Activated CD8-positive, alpha-beta T cell treated with anti-CD3 and anti-CD28 coated beads for 36 hours (primary cell): Measurements from ENCODE around the gene PITPNC1. TPM values are rescaled to one million over a fixed set of nuclear protein-coding genes. Genes with fewer than 3 reads are reported as not detected.

ENCODE experiments used
- ATAC-seq: fragments of 200-7000 bp; cut with Tn5 transposase; one replicate; pipeline ENCODE4 v1.10.0; 2021; ENCODE audit warnings: mild to moderate bottlenecking, moderate library complexity
- CTCF ChIA-PET: fragments of 350-600 bp; sonication (Branson Sonifier 250); formaldehyde crosslinking; loops from one replicate; lab custom pipeline; 2021; ENCODE audit warnings: antibody characterized with exemption; lab: Charles Lee
- POLR2A ChIA-PET: fragments of 350-600 bp; sonication (Branson Sonifier 250); formaldehyde crosslinking; loops from one replicate; lab custom pipeline; 2021; ENCODE audit warnings: antibody characterized with exemption; lab: Charles Lee
- DNase-seq: peaks from one replicate; pipeline ENCODE4 v3.0.0-alpha.2; 2020
- H3K27ac Mint-ChIP-seq: one replicate; pipeline ENCODE4 v1.8.0; 2021; ENCODE audit warnings: mild to moderate bottlenecking, mixed read lengths
- H3K27me3 Mint-ChIP-seq: one replicate; pipeline ENCODE4 v1.8.0; 2021; ENCODE audit warnings: mixed read lengths
- H3K36me3 Mint-ChIP-seq: one replicate; pipeline ENCODE4 v1.8.0; 2021; ENCODE audit warnings: low read depth, mixed read lengths
- H3K4me1 Mint-ChIP-seq: one replicate; pipeline ENCODE4 v1.8.0; 2021; ENCODE audit warnings: low read depth, mixed read lengths
- H3K4me3 Mint-ChIP-seq: one replicate; pipeline ENCODE4 v1.8.0; 2021; ENCODE audit warnings: mild to moderate bottlenecking, moderate library complexity, mixed read lengths
- H3K9me3 Mint-ChIP-seq: one replicate; pipeline ENCODE4 v1.8.0; 2021; ENCODE audit warnings: mixed read lengths
- CTCF ChIP-seq: fragments of 200-600 bp; IDR thresholded peaks from one replicate; pipeline ENCODE4 v1.8.0; 2022; ENCODE audit warnings: antibody characterized with exemption, mild to moderate bottlenecking
- intact Hi-C: fragments of 100-400 bp; cut with micrococcal nuclease; formaldehyde crosslinking; loops from one replicate; pipeline ENCODE4 v1.10.0; 2022
- total RNA-seq, 2 experiments: library from RNA; stranded (reverse); gene quantifications; one replicate each; pipeline ENCODE4 v1.2.3, GENCODE V29; 2021

PITPNC1 gene
- total RNA-seq, 2 experiments from 2014 or later, result 51.8 to 56.3 TPM

- POLR2A ChIA-PET, result interaction anchor here (0.9 to 5.6 kb wide), 10 partner anchors 12 to 100 kb away, joined by 3 to 26 read pairs (median 8); no protein-coding TSS in a partner anchor
These were observed 13.7 kb downstream of the PITPNC1 start for GRCh38 chr17:67390646-67391361.

GRCh38 chr17:67392111-67392510 lies 15.0 kb downstream of the PITPNC1 start:
- peak; percentile 62 for DNase-seq
- H3K4me3 Mint-ChIP-seq, result peak overlapping the region; percentile 26
- peak overlapping the region; percentile 99 for H3K27ac Mint-ChIP-seq
- CTCF ChIA-PET, result interaction anchor here (1.2 kb wide), 1 partner anchor 83 kb away, joined by 6 read pairs; no protein-coding TSS in a partner anchor
- peaks cover 40% of the 10 kb centered on the region for H3K36me3 Mint-ChIP-seq
- H3K9me3 Mint-ChIP-seq, result no peaks in the 10 kb centered on the region
- TF ChIP-seq CTCF, result no peak
- H3K4me1 Mint-ChIP-seq, result peaks cover 78% of the 10 kb centered on the region
- POLR2A ChIA-PET, result interaction anchor here (3.4 kb wide), 1 partner anchor 83 kb away, joined by 24 read pairs; no protein-coding TSS in a partner anchor
- H3K27me3 Mint-ChIP-seq, result no peaks in the 10 kb centered on the region
- intact Hi-C loops, result no loop called here
- ATAC-seq, result no peak

More at GRCh38 chr17:67390646-67391361, 13.7 kb downstream of the PITPNC1 start:
- intact Hi-C loops, result loop anchor here (2.0 kb wide), 1 partner anchor 40 kb away; no protein-coding TSS in a partner anchor
- H3K4me1 Mint-ChIP-seq, result peaks cover 85% of the 10 kb centered on the region
- H3K9me3 Mint-ChIP-seq, result no peaks in the 10 kb centered on the region
- CTCF ChIA-PET, result interaction anchor here (0.6 to 7.0 kb wide), 11 partner anchors 11 to 102 kb away, joined by 3 to 119 read pairs (median 4); partner anchors contain the start of gene PITPNC1
- no peaks in the 10 kb centered on the region for H3K27me3 Mint-ChIP-seq
- H3K4me3 Mint-ChIP-seq, result peak overlapping the region; percentile 69
- peaks cover 40% of the 10 kb centered on the region for H3K36me3 Mint-ChIP-seq
- peak overlapping the region; percentile 99 for H3K27ac Mint-ChIP-seq
- ATAC-seq (peak; percentile 88), DNase-seq (peak; percentile 90)
- no peak for TF ChIP-seq CTCF

DNA sequence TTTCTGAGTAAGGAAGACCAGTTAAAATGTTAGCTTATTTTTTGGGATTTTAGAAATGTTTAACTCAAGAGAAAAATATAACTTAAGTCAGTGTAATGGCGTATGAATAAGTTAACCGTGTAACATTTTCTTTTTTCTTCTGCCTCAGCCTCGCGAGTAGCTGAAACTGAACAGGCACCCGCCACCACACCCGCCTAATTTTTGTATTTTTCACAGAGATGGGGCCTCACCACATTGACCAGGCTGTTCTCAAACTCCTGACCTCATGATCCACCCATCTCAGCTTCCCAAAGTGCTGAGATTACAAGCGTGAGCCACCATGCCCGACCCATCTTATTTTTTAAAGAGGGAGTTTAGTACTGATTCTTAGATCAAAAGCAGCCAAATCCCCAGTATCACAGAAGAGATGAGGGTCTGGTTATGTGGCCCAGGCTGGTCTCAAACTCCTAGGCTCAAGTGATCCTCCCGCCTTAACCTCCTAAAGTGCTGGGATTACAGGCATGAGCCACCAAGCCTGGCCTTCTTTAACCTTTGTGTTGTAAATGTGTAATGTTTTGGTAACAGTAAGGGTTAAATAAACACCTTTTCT lies 16.8 kb downstream of the PITPNC1 start:
- Mint-ChIP-seq H3K27ac (peak overlapping the region; percentile 99), H3K36me3 (peaks cover 52% of the 10 kb centered on the region), H3K4me3 (no peak overlapping the region), H3K27me3 (no peaks in the 10 kb centered on the region), H3K9me3 (no peaks in the 10 kb centered on the region), H3K4me1 (peaks cover 77% of the 10 kb centered on the region)
- DNase-seq (no peak), ATAC-seq (no peak)
- intact Hi-C loops, result no loop called here
- TF ChIP-seq CTCF, result no peak
- ChIA-PET CTCF (interaction anchor here (1.2 to 3.5 kb wide), 5 partner anchors 10 to 89 kb away, joined by 3 to 18 read pairs (median 5); no protein-coding TSS in a partner anchor), POLR2A (interaction anchor here (0.9 to 1.6 kb wide), 5 partner anchors 8 to 82 kb away, joined by 3 to 5 read pairs (median 4); no protein-coding TSS in a partner anchor)

- H3K36me3 Mint-ChIP-seq, result peaks cover 34% of the 10 kb centered on the region
- no peaks in the 10 kb centered on the region for H3K9me3 Mint-ChIP-seq
- H3K4me1 Mint-ChIP-seq, result peaks cover 81% of the 10 kb centered on the region
- H3K4me3 Mint-ChIP-seq, result peak overlapping the region; percentile 54
- CTCF ChIA-PET, result no interaction called here
- DNase-seq (no peak), ATAC-seq (no peak)
- TF ChIP-seq CTCF, result no peak
- H3K27ac Mint-ChIP-seq, result peak overlapping the region; percentile 82
- intact Hi-C loops, result no loop called here
- POLR2A ChIA-PET, result interaction anchor here (1.0 to 1.4 kb wide), 2 partner anchors 8 to 22 kb away, joined by 3 to 4 read pairs; no protein-coding TSS in a partner anchor
- H3K27me3 Mint-ChIP-seq, result no peaks in the 10 kb centered on the region
These were observed 22.6 kb downstream of the PITPNC1 start for GRCh38 chr17:67399676-67400075.
